Measurements from ENCODE around the gene TIE1.

TIE1 gene

DNA sequence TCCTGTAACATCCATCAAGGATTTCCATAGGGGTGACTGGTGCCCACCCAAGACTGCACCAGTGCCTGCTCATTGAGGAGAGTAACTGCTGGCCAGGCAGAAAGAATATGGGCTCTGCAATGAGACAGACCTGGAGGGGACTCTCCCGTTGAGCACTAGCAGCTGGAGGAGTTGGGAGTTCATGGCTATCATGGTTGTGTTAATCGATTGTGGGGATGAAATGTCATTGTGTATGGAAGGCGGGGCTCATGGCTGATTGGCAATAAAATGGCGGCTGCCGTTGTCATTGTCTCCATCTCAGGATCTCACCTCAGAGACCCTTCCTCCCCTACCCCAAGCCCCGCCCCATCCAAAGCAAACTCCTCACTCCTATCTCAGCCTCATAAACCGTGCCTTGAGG lies 27.1 kb upstream of the TIE1 start:
- DNase-seq (ENCODE audit: low read depth in 2 of 3, low spot score in 2 of 3): no peak

DNA sequence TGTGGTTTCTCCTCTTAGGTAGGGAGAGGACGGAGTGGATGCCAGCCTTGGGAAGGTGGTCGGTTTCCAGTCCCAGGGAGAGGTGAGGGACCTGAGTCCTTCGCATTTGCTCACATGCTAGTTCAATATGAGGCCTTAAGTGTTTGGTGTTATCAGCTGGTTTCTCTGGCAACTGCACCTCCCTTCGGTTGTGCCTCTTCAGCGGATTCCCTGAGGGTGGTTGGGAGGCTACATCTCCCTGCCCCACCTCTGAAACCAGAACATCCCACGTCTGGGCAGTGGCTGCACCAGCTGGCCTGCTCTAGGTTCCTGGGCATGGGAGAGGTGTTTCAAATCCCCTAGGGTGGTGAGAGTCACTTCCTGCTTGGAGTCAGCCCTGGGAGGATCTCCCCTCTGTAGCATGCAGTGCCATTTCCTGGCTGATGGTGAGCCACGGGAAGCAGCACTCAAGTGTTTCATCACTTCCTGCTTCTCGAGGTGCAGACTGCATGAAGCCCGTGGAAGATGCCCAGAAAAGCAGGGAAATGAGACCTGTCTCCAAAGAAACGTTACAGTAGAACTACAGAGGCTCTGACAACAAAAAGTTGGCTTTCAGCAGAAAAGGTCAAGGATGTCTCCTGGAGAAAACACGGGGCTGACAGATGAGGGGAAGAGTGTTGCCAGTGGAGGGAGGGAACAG lies 26.5 kb upstream of the TIE1 start:
- DNase-seq (ENCODE audit: low read depth in 2 of 3, low spot score in 2 of 3): peak in 1 of 3 experiments; percentile 11

- no peak for DNase-seq (ENCODE audit: low read depth in 2 of 3, low spot score in 2 of 3)
Observed at GRCh38 chr1:43274804-43275180, 26.0 kb upstream of the TIE1 start.

DNA sequence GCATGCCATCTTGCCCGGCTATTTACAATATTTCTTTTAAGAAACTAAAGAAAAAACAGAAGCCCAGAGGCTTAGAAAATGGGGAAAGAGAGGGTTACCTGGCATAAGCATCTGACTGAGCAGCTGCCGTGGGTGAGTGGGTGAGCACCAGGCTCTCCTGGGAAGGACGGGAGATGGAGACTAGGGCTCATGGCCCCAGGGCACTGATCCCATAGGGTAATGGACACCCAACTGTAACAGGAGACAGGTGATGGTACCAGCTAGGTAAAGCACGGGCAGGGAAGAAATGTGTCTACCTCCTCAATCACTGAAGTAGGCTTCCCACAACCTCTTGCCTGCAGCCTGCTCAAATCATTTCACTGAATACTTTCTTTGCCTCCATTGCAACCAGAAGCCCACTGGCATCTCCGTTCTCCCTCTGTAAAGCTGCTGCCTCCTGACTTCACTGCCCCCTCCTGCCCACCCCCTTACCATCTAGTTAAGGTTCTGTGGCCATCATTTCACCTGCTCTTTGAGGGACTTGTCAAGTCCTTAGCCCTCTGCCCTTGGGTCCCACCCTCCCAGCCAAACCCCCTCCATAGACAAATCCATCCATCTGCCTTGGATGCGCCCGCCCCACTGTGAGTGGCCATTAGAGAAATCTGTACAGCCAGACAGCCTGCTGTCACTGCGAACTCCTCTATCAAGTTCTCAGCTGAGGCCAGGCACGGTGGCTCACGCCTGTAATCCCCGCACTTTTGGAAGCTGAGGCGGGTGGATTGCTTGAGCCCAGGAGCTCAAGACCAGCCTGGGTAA lies 24.8 kb upstream of the TIE1 start:
- no peak for DNase-seq (ENCODE audit: low read depth in 2 of 3, low spot score in 2 of 3)

DNA sequence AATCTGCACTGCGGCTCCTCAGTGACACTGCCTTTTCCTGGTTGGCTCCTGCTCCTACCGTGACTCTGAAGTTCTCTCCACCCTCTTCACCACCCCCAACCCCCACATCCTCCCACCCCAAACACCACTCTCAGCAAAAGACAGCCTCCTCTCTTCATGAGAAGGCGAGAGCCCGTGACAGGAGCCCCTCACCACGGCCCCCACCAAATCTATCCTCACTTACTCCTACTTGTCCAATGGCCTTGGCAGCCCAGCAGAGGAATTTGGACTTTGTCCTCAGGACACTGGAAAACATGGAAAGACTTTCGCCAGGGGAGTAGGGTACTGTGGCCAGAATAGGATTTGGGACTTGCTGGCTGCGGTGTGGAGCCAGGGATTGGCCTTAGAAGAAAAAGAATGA lies 24.1 kb upstream of the TIE1 start:
- no peak for DNase-seq (ENCODE audit: low read depth in 2 of 3, low spot score in 2 of 3)

- no peak for DNase-seq (ENCODE audit: low read depth in 2 of 3, low spot score in 2 of 3)
Observed at GRCh38 chr1:43277116-43277876, 23.5 kb upstream of the TIE1 start.

GRCh38 chr1:43279161-43279560 lies 21.6 kb upstream of the TIE1 start:
- DNase-seq (ENCODE audit: low read depth in 2 of 3, low spot score in 2 of 3): no peak

- no peak for DNase-seq (ENCODE audit: low read depth in 2 of 3, low spot score in 2 of 3)
Observed at GRCh38 chr1:43279666-43280065, 21.1 kb upstream of the TIE1 start.

DNA sequence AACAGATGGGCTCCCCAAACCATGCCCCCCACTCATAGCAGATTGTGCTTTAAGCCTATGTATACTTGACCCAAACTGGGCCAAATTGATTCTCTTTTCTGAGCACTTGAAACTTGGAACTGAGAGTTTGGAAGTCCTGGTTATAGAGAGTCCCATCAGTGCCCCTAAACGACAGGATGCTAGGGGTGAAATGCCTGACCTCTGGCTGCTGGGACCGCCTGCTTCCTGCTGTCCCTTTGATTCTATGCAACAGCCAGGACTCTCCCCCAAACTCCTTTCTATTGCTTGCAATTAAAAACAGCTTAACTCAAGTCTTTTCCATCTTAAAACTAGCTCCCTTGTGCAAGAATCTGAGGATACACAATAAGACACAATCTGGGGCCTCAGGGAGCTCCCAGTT lies 20.1 kb upstream of the TIE1 start:
- no peak for DNase-seq (ENCODE audit: low read depth in 2 of 3, low spot score in 2 of 3)

GRCh38 chr1:43282220-43283195 lies 18.3 kb upstream of the TIE1 start:
- DNase-seq (ENCODE audit: low read depth in 2 of 3, low spot score in 2 of 3): no peak

GRCh38 chr1:43284065-43284464 lies 16.7 kb upstream of the TIE1 start:
- no peak for DNase-seq (ENCODE audit: low read depth in 2 of 3, low spot score in 2 of 3)

- DNase-seq (ENCODE audit: low read depth in 2 of 3, low spot score in 2 of 3): no peak
Observed at GRCh38 chr1:43284546-43285110, 16.2 kb upstream of the TIE1 start.

GRCh38 chr1:43285269-43285990 lies 15.4 kb upstream of the TIE1 start, which contains the start of gene C1orf210:
C1orf210 (minus strand) TSS chr1:43285581; CDS start chr1:43283270, 2,311 bp downstream.
- DNase-seq (ENCODE audit: low read depth in 2 of 3, low spot score in 2 of 3): no peak

DNA sequence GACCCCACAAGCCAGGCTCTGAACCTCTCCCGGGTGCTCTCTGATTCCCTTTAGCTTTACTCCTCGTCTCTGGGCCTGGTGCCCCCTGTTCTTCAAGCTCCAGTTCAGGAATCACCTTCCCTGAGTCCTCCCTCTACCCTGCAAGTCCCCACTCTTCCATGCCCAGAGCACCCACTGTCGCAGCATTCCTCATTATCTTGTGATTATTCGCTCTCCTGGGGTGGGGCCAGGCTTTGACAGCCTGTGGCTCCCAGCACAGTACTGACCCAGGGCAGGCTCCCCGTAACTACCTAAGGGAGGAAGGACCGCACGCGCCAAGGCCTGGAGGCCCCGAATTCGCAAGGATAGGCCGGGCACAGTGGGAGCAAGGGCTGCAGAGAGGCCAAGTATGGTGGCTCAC lies 14.7 kb upstream of the TIE1 start:
- no peak for DNase-seq (ENCODE audit: low read depth in 2 of 3, low spot score in 2 of 3)

GRCh38 chr1:43286533-43286932 lies 14.2 kb upstream of the TIE1 start:
- no peak for DNase-seq (ENCODE audit: low read depth in 2 of 3, low spot score in 2 of 3)

DNA sequence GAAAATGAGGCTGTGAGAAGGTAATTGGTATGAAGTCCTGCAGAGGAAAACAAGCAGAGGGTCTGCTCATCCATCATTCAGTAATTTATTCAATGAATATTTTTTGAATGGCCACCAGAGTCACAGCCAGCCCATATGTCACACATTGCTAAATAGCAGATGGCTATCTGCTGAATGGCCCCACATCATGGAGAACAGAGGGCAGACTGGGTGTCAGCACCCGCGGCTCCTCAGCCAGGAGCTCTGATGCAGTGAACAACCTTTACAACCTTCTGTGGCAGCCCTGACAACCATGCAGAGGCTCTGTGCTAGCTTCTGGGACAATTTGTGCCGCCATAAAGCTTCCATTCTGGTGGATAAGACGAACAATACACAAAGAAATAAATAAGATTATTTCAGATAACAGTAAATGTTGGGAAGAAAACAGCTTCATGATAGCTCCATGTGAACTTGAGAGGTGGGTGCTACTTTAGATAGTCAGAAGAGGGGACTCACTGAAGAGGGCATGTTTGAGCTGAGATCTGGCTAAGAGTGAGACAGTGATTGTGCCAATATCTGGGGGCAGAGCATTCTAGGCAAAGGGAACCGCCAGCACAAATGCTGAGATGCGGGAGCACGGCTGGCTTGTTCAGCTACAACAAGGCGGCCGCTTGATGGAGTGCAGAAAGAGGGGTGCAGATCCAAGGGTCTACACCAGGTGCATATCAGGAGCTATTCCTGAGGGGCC lies 12.6 kb upstream of the TIE1 start:
- no peak for DNase-seq (ENCODE audit: low read depth in 2 of 3, low spot score in 2 of 3)

DNA sequence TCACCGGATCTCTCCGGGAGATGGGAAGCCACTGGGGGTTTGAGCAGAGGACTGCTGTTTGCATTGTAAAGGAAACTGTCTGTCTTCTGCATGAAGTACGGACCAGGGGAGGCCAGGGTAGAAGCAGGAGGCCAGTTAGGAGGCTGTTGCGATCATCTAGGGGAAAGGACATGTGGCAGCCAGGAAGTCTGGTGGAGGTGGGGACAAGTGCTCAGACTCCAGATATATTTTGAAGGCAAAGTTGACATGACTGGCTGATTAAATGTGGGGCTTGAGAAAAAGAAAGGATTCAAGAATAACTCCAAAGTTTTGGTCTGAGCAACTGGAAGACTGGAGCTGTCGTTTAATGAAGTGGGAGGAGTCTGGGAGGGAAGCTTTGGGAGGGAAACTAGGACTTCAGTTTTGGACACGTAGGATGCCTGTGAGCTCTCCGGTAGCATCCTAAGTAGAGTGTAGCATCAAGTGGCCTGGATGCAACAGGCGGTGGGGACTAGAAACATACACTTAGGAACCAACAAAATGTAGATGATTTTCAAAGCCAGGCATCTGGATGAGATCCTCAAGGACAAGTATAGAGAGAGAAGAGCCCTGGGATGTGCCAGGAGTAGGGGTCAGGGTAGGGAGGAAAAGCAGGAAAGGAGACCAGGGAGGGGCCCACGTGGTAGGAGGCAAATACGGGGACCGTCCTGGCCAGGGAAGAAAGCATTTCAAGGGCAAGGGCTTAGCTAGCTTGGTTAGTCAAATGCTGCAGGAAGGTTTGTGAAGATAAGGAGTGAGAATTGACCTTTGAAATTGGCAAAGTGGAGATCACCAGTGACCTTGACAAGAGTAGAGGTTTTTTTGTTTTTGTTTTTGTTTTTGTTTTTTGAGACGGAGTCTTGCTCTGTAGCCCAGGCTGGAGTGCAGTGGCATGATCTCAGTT lies 11.7 kb upstream of the TIE1 start:
- DNase-seq (ENCODE audit: low read depth in 2 of 3, low spot score in 2 of 3): no peak

- DNase-seq (ENCODE audit: low read depth in 2 of 3, low spot score in 2 of 3): no peak
Observed at GRCh38 chr1:43292216-43292615, 8.6 kb upstream of the TIE1 start.
